AG09319 (cell line): ENCODE data around the gene UNC79.

ENCODE experiments used
- DNase-seq: peaks from one replicate; pipeline ENCODE4 v3.0.0-alpha.2; 2010; ENCODE audit warnings: low read depth; ENCODE audit errors: extremely low read depth
- TF ChIP-seq, protein P1 (sequence below): IDR thresholded peaks from 2 replicates; pipeline ENCODE4 v1.5.1; 2011; ENCODE audit warnings: low read depth, mild to moderate bottlenecking, inconsistent platforms, low read length, moderate library complexity

Gene UNC79

DNA sequence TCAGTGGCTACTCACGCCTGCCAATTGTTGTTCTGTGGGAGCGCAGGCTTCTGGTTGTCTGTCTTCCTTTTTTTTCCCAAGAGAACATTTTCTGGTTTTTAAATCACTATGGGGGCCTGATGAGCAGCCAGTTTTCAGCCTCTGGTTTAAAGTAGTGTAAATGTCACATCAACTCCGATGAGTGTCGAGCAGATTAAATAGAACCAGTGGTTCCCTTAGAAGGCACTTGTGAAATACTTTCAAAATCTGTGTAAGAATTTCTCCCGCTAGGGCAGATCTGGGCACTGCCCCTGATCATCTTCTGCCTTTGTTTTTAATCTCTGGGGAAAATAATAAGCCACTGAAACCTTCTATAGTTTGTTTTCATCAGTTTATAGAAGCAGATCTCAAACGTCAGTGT, 227.1 kb downstream of the UNC79 start:
- TF ChIP-seq, protein P1, sequence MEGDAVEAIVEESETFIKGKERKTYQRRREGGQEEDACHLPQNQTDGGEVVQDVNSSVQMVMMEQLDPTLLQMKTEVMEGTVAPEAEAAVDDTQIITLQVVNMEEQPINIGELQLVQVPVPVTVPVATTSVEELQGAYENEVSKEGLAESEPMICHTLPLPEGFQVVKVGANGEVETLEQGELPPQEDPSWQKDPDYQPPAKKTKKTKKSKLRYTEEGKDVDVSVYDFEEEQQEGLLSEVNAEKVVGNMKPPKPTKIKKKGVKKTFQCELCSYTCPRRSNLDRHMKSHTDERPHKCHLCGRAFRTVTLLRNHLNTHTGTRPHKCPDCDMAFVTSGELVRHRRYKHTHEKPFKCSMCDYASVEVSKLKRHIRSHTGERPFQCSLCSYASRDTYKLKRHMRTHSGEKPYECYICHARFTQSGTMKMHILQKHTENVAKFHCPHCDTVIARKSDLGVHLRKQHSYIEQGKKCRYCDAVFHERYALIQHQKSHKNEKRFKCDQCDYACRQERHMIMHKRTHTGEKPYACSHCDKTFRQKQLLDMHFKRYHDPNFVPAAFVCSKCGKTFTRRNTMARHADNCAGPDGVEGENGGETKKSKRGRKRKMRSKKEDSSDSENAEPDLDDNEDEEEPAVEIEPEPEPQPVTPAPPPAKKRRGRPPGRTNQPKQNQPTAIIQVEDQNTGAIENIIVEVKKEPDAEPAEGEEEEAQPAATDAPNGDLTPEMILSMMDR: no peak
- no peak for DNase-seq

DNA sequence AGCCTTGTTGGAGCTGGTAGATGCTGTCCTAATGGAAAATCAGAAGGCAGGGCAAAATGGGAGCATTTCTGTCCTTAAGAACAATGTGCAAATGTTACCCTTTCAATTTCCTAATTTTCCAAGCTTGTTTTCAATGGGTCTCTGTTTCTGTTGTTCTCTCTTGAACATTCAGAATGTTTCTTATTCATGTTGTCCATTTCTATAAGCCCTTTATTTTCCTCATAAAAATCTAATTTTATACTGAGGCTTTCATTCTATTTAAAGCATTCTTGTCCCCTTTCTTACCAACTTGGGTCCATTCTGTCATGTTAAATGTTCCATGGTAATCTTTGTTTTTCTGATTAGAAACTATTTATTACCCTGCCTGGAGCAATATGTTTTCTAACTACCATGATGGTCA, 232.6 kb downstream of the UNC79 start:
- DNase-seq: no peak
- TF ChIP-seq, protein P1: no peak

DNA sequence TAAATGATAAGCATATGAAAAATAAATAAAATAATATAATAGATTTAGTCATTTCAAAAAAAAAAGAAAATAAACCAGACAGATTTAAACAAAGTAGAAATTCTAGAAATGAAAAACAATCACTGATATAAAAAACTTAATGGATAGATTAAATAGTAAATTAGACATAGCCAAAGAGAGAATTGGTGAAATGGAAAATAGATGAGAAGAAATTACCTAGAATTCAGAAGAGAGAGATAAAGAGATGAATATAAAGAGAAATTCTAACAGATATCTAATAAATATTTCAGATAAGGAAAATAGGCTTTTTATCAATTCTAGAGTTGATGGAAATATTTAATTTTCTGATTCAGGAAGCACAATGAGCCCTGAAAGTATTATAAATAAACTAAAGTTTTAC, 234.4 kb downstream of the UNC79 start:
- DNase-seq: no peak
- TF ChIP-seq, protein P1: no peak

DNA sequence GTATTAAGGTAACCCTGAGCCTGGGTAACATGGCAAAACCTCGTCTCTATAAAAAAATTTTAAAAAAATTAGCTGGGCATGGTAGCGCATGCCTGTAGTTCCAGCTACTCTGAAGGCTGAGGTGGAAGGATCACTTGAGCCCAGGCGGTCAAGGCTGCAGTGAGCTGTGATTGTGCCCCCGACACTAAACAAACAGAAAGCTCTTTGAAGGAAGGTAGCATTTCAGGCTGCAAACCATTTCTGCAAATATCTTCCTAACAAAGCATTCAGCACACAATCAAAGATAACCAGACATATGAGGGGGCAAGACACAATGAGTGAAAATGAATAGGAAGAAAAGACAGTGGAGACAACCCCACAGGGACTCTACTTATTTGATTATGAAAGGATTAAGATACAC, 238.9 kb downstream of the UNC79 start:
- no peak for DNase-seq
- TF ChIP-seq, protein P1: no peak

DNA sequence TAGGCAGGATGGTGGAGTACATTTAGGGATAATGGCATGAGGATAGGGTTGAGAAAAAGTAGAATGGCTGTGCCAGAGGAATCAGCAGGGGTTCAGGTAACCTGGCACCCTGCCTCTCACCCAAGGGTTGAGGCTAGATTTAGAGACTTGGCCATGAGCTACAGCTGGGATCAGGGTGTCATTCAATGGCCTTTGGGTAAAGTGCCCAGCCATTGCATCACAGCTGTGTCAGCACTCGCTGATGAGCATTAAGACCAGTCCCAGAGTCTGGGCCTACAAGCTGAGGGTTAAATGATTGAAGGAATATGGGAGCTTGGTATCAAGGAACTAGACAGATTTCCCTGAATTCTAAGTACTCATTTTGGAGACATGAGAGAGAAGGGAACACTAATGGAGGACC, 243.6 kb downstream of the UNC79 start:
- DNase-seq: no peak
- TF ChIP-seq, protein P1: no peak

DNA sequence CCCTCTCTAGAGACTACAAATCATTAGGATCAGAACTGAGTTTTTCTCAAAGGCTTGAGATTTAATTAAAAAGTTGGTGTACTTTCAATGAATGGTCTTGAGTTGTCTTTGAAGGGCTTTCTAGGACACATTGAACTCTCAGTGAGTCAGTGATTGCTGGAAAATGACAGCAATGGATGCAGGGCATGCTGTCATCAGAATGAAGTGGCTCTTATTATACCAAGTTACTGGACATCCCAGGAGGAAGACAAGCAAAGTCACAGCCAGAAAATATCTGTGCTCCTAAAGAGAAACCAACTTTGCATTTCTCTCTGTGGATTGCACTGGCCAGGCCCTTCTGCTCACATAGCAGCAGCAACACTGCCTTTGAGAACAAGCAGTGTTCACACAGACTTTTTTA, 244.9 kb downstream of the UNC79 start:
- DNase-seq: no peak
- TF ChIP-seq, protein P1: no peak

DNA sequence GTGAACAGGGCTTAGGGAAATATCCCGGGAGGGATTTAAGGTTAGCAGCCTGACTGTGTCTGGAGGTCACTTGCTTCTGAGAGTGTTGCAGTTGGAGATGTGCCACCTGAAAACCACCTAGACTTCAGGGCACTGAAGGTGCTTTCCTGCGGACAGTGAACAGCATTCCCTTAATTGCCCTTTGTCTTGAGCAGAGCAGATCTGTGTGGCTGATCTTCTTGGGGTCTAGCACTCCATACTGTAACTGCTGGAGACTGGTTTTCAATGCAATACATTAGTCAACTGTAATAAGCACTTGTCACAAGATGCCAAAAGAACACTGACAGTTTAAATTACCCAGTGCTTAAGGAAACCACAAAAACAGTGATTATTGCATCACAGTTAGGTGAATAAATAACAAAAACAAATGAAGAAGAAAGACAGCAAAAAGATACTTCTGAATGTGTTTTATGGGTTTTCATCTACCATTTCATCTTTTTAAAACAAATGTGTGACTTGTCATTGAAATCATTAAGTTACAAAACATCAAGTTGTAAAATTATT, 245.7 kb downstream of the UNC79 start:
- TF ChIP-seq, protein P1: no peak
- DNase-seq: no peak
